ENCODE results near the gene TAS2R1. TPM values are rescaled to one million over a fixed set of nuclear protein-coding genes. Genes with fewer than 3 reads are reported as not detected.

The TAS2R1 gene
- polyA plus RNA-seq, 1 donor (not counting 4 experiments of a cell fraction or from before 2014, with no cell fraction given): not detected

GRCh38 chr5:9582406-9582805, 47.7 kb downstream of the TAS2R1 start:
- Histone ChIP-seq H3K36me3 (ENCODE audit: control insufficient read depth in 2 of 2, extremely low read depth in 1 of 2, insufficient read depth in 2 of 2, low read length in 2 of 2) (no peaks in the 10 kb centered on the region), H3K9me3 (ENCODE audit: control insufficient read depth, low read depth, low read length) (no peaks in the 10 kb centered on the region), H3K4me3 (ENCODE audit: control insufficient read depth in 2 of 3, extremely low read depth in 1 of 3, insufficient read depth in 2 of 3, low read depth in 1 of 3, low read length in 3 of 3) (no peak overlapping the region), H4K20me1 (ENCODE audit: control insufficient read depth, extremely low read depth, insufficient read depth, low read length) (no peaks in the 10 kb centered on the region), H3K9me1 (ENCODE audit: control insufficient read depth, extremely low read depth, insufficient read depth, low read length) (no peaks in the 10 kb centered on the region), H3K27ac (ENCODE audit: control insufficient read depth, insufficient read depth, low read length) (no peak overlapping the region), H2AFZ (ENCODE audit: control insufficient read depth, low read length) (no peak overlapping the region), H3K9ac (ENCODE audit: control insufficient read depth, extremely low read depth, insufficient read depth, low read length) (no peak overlapping the region), H3K27me3 (ENCODE audit: control insufficient read depth, extremely low read depth, insufficient read depth, low read length) (no peaks in the 10 kb centered on the region), H3K4me2 (ENCODE audit: control insufficient read depth, extremely low read depth, insufficient read depth, low read depth, low read length) (no peak overlapping the region), H3K4me1 (ENCODE audit: control insufficient read depth, extremely low read depth, insufficient read depth, low read length) (no peaks in the 10 kb centered on the region), H3K79me2 (ENCODE audit: control insufficient read depth, insufficient read depth, low read length) (no peaks in the 10 kb centered on the region)
- TF ChIP-seq EZH2 (IDR thresholded peaks at IDR 0.05; ENCODE audit: low read length): no peak
- TF ChIP-seq CTCF (optimal IDR thresholded peaks at IDR 0.05 in 1 of 3, IDR thresholded peaks at IDR 0.05 in 1 of 3, conservative IDR thresholded peaks at IDR 0.05 in 1 of 3; ENCODE audit: extremely low read depth in 1 of 3, insufficient read depth in 2 of 3, low read length in 3 of 3): no peak
- dilution Hi-C loops (cut with MboI; ENCODE audit: extremely low pct_ligation_motif_present, low sequenced_read_pairs): no loop called here
- DNase-seq (ENCODE audit: low read depth, low spot score) (no peak), FAIRE-seq (no peak)

Other genes with a start within 250 kb of the TAS2R1 start
- 0.16 to 0.29 TPM (median 0.27 TPM) in 3 replicates for gene SEMA5A, start 84.3 kb downstream of the TAS2R1 start, polyA plus RNA-seq